Measurements from ENCODE around the gene RBM4B. TPM values are rescaled to one million over a fixed set of nuclear protein-coding genes. Genes with fewer than 3 reads are reported as not detected.

Gene RBM4B
- total RNA-seq (2022; extraction: Qiagen RNA extraction; ENCODE audit: low read depth) = 15.4 to 24.4 TPM (median 21.5 TPM) in 5 replicates

DNA sequence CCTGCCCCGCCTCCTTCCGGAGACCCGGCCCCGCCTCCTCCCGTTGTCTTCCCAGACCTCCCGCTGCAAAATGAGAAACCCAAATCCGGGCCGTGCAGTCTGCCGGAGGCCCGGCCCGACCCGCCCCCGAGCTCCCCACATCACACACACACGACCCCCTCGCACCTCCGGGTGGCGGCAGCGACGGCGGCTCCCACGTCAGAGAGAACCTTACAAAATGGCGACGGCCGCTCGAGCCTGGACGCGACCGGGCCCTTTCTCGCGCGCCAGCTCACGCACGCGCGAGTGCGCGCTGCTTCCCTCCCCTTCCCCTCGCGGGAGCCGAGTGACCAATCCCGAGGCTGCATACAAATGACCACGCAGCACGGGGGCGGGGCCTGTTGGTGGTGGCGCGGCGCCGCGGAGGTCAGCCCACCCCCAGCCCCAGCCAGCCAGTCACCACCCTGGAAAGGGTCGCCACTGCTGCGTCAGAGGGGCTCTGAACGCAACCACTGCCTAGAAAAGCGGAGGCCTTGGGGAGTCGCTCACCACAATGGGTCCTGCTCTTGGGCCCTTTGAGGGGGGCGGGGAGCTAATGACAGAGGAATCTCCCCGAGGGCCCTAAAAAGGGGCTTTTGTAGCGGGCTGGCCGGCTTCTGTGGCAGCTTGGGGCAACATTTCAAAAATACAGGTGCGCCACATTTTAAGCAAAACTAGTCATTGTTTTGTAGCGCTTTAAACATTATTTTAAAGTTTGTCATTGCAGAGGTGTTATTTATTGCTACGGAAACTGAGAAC lies at the start of gene RBM4B:
Gene RBM4B, minus strand, starts transcription at position 289 of the 777 bp plus-strand sequence. CDS start 808 bp downstream, outside the sequence.

DNA sequence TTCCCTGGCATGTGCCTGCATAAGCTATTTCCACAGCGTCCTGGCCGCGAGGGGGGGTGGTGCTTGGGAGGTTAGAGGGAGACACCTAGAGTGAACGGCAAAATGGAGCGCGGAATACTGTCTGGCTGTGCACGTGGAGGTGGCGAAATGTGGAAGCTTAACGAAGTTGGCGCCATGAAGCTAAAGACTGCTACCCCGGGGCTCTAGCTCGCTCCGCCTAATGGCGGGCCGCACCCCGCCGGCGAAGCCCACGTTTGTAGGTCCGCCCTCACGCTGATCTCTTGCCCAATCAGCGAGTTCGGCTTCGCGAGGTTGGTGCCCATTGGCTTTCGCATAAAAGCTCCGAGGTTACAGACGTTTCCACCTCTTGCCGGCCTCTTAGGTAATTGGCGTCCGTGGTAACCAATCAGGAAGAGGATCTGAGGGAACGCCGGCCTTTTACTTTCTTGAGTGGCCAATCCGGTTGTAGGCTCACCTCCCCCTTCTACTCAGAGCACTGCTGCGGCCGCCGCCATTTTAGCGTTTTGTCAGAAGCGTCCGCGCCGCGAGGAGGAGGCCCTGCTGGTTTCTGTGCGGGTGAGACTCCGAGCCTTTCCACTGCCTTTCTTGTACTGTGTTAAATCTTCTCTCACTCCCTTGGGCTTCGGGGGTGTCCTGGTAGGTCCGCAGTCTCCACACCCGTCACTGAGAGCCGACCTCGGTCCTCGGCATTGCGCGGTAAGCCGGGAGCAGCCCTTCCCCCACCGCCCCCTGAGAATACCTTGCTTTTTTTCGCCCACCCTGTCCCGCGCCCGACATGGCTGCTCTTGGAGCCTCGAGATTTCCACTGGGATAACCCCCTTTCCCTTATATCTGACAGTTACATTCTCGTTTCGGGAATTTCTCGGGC lies 39.3 kb downstream of the RBM4B start, which contains the start of gene RBM4:
Gene RBM4, plus strand, starts transcription at position 527 of the 889 bp plus-strand sequence. CDS start 1,009 bp downstream, outside the sequence.

GRCh38 chr11:66616379-66617154 lies 61.1 kb downstream of the RBM4B start, which contains the start of gene RBM14:
TSS of gene RBM14 (plus strand) at chr11:66616630. CDS start at chr11:66616721, 91 bp downstream.

Other genes with a start within 250 kb of the RBM4B start
- 81.3 to 121 TPM (median 106 TPM) in 5 replicates for gene MRPL11, start 239.0 kb downstream of the RBM4B start, total RNA-seq (2022; extraction: Qiagen RNA extraction; ENCODE audit: low read depth)
- gene PELI3, start 211.0 kb downstream of the RBM4B start, total RNA-seq (2022; extraction: Qiagen RNA extraction; ENCODE audit: low read depth) = 3.1 to 6.5 TPM (median 5.5 TPM) in 5 replicates
- gene DPP3, start 197.5 kb downstream of the RBM4B start, total RNA-seq (2022; extraction: Qiagen RNA extraction; ENCODE audit: low read depth) = 49.5 to 57.7 TPM (median 55.3 TPM) in 5 replicates
- 7.7 to 11.6 TPM (median 9.6 TPM) in 5 replicates for gene BBS1, start 167.3 kb downstream of the RBM4B start, total RNA-seq (2022; extraction: Qiagen RNA extraction; ENCODE audit: low read depth)
- gene ZDHHC24, start 131.8 kb downstream of the RBM4B start, total RNA-seq (2022; extraction: Qiagen RNA extraction; ENCODE audit: low read depth) = 5.8 to 15.5 TPM (median 14.5 TPM) in 5 replicates
- 0.15 TPM in 1 of 5 replicates, not detected in the others for gene ACTN3, start 131.0 kb downstream of the RBM4B start, total RNA-seq (2022; extraction: Qiagen RNA extraction; ENCODE audit: low read depth)
- gene CTSF, start 109.3 kb downstream of the RBM4B start, total RNA-seq (2022; extraction: Qiagen RNA extraction; ENCODE audit: low read depth) = 27.1 to 40.9 TPM (median 32.9 TPM) in 5 replicates
- gene CCDC87, start 84.8 kb downstream of the RBM4B start, total RNA-seq (2022; extraction: Qiagen RNA extraction; ENCODE audit: low read depth) = 0.55 to 0.85 TPM (median 0.79 TPM) in 5 replicates
- gene CCS, start 84.7 kb downstream of the RBM4B start, total RNA-seq (2022; extraction: Qiagen RNA extraction; ENCODE audit: low read depth) = 22.1 to 34.1 TPM (median 30.4 TPM) in 5 replicates
- 60.9 to 78.4 TPM (median 72.6 TPM) in 5 replicates for gene RBM14, start 61.3 kb downstream of the RBM4B start, total RNA-seq (2022; extraction: Qiagen RNA extraction; ENCODE audit: low read depth)
- gene RBM4, start 39.2 kb downstream of the RBM4B start, total RNA-seq (2022; extraction: Qiagen RNA extraction; ENCODE audit: low read depth) = 132 to 155 TPM (median 137 TPM) in 5 replicates
- gene SPTBN2, start 51.3 kb upstream of the RBM4B start, total RNA-seq (2022; extraction: Qiagen RNA extraction; ENCODE audit: low read depth) = 9.3 to 14.5 TPM (median 10.5 TPM) in 5 replicates
- gene RCE1, start 165.6 kb upstream of the RBM4B start, total RNA-seq (2022; extraction: Qiagen RNA extraction; ENCODE audit: low read depth) = 32.2 to 54.1 TPM (median 51.3 TPM) in 5 replicates
- gene LRFN4, start 179.2 kb upstream of the RBM4B start, total RNA-seq (2022; extraction: Qiagen RNA extraction; ENCODE audit: low read depth) = 43.2 to 119 TPM (median 101 TPM) in 5 replicates